Liver (tissue), 9 donors: ENCODE results near the gene MUL1. TPM values are rescaled to one million over a fixed set of nuclear protein-coding genes. Genes with fewer than 3 reads are reported as not detected.

Experiments
- DNase-seq: peaks from one replicate; pipeline ENCODE4 v3.0.0-alpha.2; 2017; ENCODE audit warnings: low spot score
- H3K27ac ChIP-seq, 2 donors: one replicate each; pipeline ENCODE4 v1.7.0; 2013; ENCODE audit warnings: inconsistent platforms in 2 of 2, low read length in 2 of 2, control low read depth in 1 of 2, low read depth in 1 of 2, mild to moderate bottlenecking in 1 of 2
- H3K27me3 ChIP-seq, 4 donors: one replicate each; pipeline versions ENCODE4 v1.6.1 to v1.7.0; 2013; ENCODE audit warnings: low read length in 3 of 4, inconsistent platforms in 1 of 4, mild to moderate bottlenecking in 1 of 4, moderate library complexity in 1 of 4; ENCODE audit not compliant: control insufficient read depth in 4 of 4, insufficient read depth in 4 of 4
- H3K36me3 ChIP-seq, 4 donors: one replicate each; pipeline versions ENCODE4 v1.6.1 to v1.7.0; 2013; ENCODE audit warnings: low read length in 3 of 4, mild to moderate bottlenecking in 3 of 4, low read depth in 1 of 4, moderate library complexity in 1 of 4; ENCODE audit not compliant: control insufficient read depth in 4 of 4, insufficient read depth in 3 of 4
- H3K4me1 ChIP-seq, 4 donors: one replicate each; pipeline versions ENCODE4 v1.6.1 to v1.7.0; 2013; ENCODE audit warnings: low read length in 3 of 4, mild to moderate bottlenecking in 3 of 4, moderate library complexity in 1 of 4; ENCODE audit not compliant: control insufficient read depth in 4 of 4, insufficient read depth in 4 of 4
- H3K4me3 ChIP-seq, 3 donors: one replicate each; pipeline versions ENCODE4 v1.6.1 to v1.7.0; 2013; ENCODE audit warnings: low read length in 3 of 3, control low read depth in 1 of 3, low read depth in 1 of 3, mild to moderate bottlenecking in 1 of 3
- H3K9ac ChIP-seq, 2 donors: one replicate each; pipeline ENCODE4 v1.7.0; 2013; ENCODE audit warnings: low read length in 2 of 2, mild to moderate bottlenecking in 2 of 2, moderate library complexity in 2 of 2, control low read depth in 1 of 2, low read depth in 1 of 2
- H3K9me3 ChIP-seq, 4 donors: one replicate each; pipeline versions ENCODE4 v1.6.1 to v1.7.0; 2013; ENCODE audit warnings: low read length in 3 of 4; ENCODE audit not compliant: control insufficient read depth in 4 of 4
- EGR1 ChIP-seq, 2 donors: IDR thresholded peaks; 2 replicates each; pipeline ENCODE4 v1.6.1; 2016 to 2018; ENCODE audit warnings: antibody characterized with exemption in 2 of 2, low read depth in 2 of 2
- FOXA1 ChIP-seq: IDR thresholded peaks from 2 replicates; pipeline ENCODE4 v1.6.1; 2016; ENCODE audit warnings: antibody characterized with exemption
- FOXA2 ChIP-seq: IDR thresholded peaks from 2 replicates; pipeline ENCODE4 v1.6.1; 2016; ENCODE audit warnings: antibody characterized with exemption
- GABPA ChIP-seq, 2 donors: IDR thresholded peaks in 1 of 2; conservative IDR thresholded peaks in 1 of 2; 2 replicates each; pipeline ENCODE4 v1.6.1; 2016; ENCODE audit warnings: antibody characterized with exemption in 2 of 2, mild to moderate bottlenecking in 1 of 2, moderate library complexity in 1 of 2
- HNF4A ChIP-seq, 2 donors: conservative IDR thresholded peaks; 2 replicates each; pipeline ENCODE4 v1.6.1; 2016; ENCODE audit warnings: antibody characterized with exemption in 2 of 2, mild to moderate bottlenecking in 2 of 2
- HNF4G ChIP-seq: IDR thresholded peaks from 2 replicates; pipeline ENCODE4 v1.6.1; 2016; ENCODE audit warnings: antibody characterized with exemption
- JUND ChIP-seq, 2 donors: IDR thresholded peaks; 2 replicates each; pipeline ENCODE4 v1.6.1; 2016; ENCODE audit warnings: antibody characterized with exemption in 2 of 2
- NR2F2 ChIP-seq: IDR thresholded peaks from 2 replicates; pipeline ENCODE4 v1.6.1; 2016; ENCODE audit warnings: antibody characterized with exemption
- RAD21 ChIP-seq, 2 donors: IDR thresholded peaks; 2 replicates each; pipeline ENCODE4 v1.6.1; 2016; ENCODE audit warnings: antibody characterized with exemption in 2 of 2, mild to moderate bottlenecking in 2 of 2
- RXRA ChIP-seq, 2 donors: IDR thresholded peaks; 2 replicates each; pipeline ENCODE4 v1.6.1; 2017 to 2018; ENCODE audit warnings: antibody characterized with exemption in 2 of 2, mild to moderate bottlenecking in 1 of 2
- SP1 ChIP-seq: IDR thresholded peaks from 2 replicates; pipeline ENCODE4 v1.6.1; 2018; ENCODE audit warnings: antibody characterized with exemption, mild to moderate bottlenecking
- TAF1 ChIP-seq: conservative IDR thresholded peaks from 2 replicates; pipeline ENCODE4 v1.6.1; 2016; ENCODE audit warnings: antibody characterized with exemption, mild to moderate bottlenecking
- YY1 ChIP-seq: IDR thresholded peaks from 2 replicates; pipeline ENCODE4 v1.6.1; 2016; ENCODE audit warnings: antibody characterized with exemption, mild to moderate bottlenecking
- WGBS: extraction: QIAGEN DNeasy Blood & Tissue Kit; methylation state at CpG from one replicate; pipeline ENCODE4 v1.1.7; 2013; 5-methylcytosine and 5-hydroxymethylcytosine counted together
- polyA plus RNA-seq, 2 donors: library from polyadenylated mRNA; stranded (reverse) in 1 of 2; unstranded in 1 of 2; fragments of 200-250 nt in 1 of 2; fragments of >200 nt in 1 of 2; fragmentation: Nextera tagmentation in 1 of 2; extraction: Ambion mirVana in 1 of 2; gene quantifications; one replicate each; pipeline versions ENCODE4 v1.2.1 to v1.2.3, GENCODE V29; 2013 to 2015
- total RNA-seq, 2 donors: library from RNA; depleted of rRNA; stranded (reverse); fragments of >200 nt; gene quantifications; one replicate each; pipeline ENCODE4 v1.2.3, GENCODE V29; 2014
- TF ChIP-seq, protein P1 (sequence below): IDR thresholded peaks from 2 replicates; pipeline ENCODE4 v1.6.1; 2016; ENCODE audit warnings: antibody characterized with exemption
- TF ChIP-seq, protein P2 (sequence below): fragments of 150-350 bp; IDR thresholded peaks from 2 replicates; pipeline ENCODE4 v1.5.1; 2017; ENCODE audit warnings: improper control_type of control experiment, low read depth, low read length; ENCODE audit not compliant: missing input control
- TF ChIP-seq, protein P3 (sequence below): IDR thresholded peaks from 2 replicates; pipeline ENCODE4 v1.6.1; 2016; ENCODE audit warnings: antibody characterized with exemption
- TF ChIP-seq, protein P4 (sequence below): IDR thresholded peaks from 2 replicates; pipeline ENCODE4 v1.6.1; 2016; ENCODE audit warnings: antibody characterized with exemption
- TF ChIP-seq, protein P5 (sequence below): IDR thresholded peaks from 2 replicates; pipeline ENCODE4 v1.6.1; 2016; ENCODE audit warnings: antibody characterized with exemption, mild to moderate bottlenecking
- donor health status: healthy.
- donor health status: healthy.
- donor health status: healthy.
- donor health status: healthy.
- donor health status: healthy.

MUL1 gene
- total and polyA plus RNA-seq, 4 donors, result 9.5 to 19.4 (median 16.8) TPM

DNA sequence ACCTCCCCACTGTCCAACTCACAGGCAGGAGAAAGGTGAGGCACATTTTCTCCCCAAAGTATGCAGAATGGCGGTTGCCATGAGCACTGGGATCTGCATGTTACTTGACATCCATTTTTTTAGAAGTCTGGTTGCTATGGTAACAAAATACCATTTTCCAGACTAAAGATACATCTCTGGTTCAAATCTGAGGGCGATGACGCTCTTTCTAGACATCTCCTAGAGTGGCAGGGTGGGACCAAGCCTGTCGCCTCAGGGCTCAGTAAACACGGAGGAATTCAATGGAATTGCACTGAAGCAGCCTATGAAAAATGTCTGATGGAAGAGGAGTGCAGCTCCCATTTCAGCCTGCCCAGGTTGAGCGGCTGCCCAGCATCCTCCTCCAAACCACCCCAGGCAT is 22.9 kb upstream of the MUL1 start (continued):
- TF ChIP-seq, protein P1, sequence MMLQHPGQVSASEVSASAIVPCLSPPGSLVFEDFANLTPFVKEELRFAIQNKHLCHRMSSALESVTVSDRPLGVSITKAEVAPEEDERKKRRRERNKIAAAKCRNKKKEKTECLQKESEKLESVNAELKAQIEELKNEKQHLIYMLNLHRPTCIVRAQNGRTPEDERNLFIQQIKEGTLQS, result no peak
- TF ChIP-seq HNF4A (conservative IDR thresholded peaks at IDR 0.05), result no peak

DNA sequence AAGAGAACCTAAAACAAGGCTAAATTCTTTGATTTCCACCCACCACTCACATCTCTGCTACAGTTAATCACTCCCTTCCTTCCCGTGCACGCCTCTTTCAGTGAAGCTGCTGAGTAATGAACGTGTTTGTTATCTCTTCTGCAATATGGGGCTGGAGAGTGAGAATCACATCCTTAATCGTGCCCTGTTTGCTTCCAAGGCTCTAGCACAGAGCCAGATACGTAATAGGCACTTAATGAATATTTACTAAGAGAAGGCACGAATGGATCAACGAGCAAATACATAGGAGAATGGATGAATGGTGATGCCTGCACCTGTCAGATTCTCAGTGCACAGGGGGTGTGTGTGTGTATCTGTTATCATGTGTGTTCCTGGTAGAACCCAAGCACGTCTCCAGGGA is 22.4 kb upstream of the MUL1 start:
- Histone ChIP-seq H3K4me3 (no peak overlapping the region), H3K27me3 (peaks cover 0 to 3% (median 2%) of the 10 kb centered on the region in 4 donors), H3K9ac (no peak overlapping the region), H3K27ac (no peak overlapping the region), H3K4me1 (no peaks in the 10 kb centered on the region), H3K9me3 (no peaks in the 10 kb centered on the region), H3K36me3 (no peaks in the 10 kb centered on the region)
- no peak for TF ChIP-seq GABPA (IDR thresholded peaks at IDR 0.05 in 1 of 2, conservative IDR thresholded peaks at IDR 0.05 in 1 of 2)
- no peak for TF ChIP-seq RXRA (IDR thresholded peaks at IDR 0.05)
- TF ChIP-seq, protein P2, sequence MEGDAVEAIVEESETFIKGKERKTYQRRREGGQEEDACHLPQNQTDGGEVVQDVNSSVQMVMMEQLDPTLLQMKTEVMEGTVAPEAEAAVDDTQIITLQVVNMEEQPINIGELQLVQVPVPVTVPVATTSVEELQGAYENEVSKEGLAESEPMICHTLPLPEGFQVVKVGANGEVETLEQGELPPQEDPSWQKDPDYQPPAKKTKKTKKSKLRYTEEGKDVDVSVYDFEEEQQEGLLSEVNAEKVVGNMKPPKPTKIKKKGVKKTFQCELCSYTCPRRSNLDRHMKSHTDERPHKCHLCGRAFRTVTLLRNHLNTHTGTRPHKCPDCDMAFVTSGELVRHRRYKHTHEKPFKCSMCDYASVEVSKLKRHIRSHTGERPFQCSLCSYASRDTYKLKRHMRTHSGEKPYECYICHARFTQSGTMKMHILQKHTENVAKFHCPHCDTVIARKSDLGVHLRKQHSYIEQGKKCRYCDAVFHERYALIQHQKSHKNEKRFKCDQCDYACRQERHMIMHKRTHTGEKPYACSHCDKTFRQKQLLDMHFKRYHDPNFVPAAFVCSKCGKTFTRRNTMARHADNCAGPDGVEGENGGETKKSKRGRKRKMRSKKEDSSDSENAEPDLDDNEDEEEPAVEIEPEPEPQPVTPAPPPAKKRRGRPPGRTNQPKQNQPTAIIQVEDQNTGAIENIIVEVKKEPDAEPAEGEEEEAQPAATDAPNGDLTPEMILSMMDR, result no peak
- TF ChIP-seq, protein P3, sequence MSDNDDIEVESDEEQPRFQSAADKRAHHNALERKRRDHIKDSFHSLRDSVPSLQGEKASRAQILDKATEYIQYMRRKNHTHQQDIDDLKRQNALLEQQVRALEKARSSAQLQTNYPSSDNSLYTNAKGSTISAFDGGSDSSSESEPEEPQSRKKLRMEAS, result no peak
- TF ChIP-seq, protein P1, result no peak
- no peak for TF ChIP-seq EGR1 (IDR thresholded peaks at IDR 0.05; ENCODE audit: low read depth in 2 of 2)
- TF ChIP-seq YY1, result no peak
- no peak for TF ChIP-seq RAD21 (IDR thresholded peaks at IDR 0.05)
- no peak for TF ChIP-seq FOXA1
- TF ChIP-seq FOXA2, result no peak
- TF ChIP-seq TAF1, result no peak
- no peak for TF ChIP-seq HNF4A (conservative IDR thresholded peaks at IDR 0.05)
- TF ChIP-seq HNF4G, result no peak
- no peak for TF ChIP-seq JUND (IDR thresholded peaks at IDR 0.05)
- no peak for TF ChIP-seq NR2F2
- no peak for TF ChIP-seq SP1
- TF ChIP-seq, protein P4, sequence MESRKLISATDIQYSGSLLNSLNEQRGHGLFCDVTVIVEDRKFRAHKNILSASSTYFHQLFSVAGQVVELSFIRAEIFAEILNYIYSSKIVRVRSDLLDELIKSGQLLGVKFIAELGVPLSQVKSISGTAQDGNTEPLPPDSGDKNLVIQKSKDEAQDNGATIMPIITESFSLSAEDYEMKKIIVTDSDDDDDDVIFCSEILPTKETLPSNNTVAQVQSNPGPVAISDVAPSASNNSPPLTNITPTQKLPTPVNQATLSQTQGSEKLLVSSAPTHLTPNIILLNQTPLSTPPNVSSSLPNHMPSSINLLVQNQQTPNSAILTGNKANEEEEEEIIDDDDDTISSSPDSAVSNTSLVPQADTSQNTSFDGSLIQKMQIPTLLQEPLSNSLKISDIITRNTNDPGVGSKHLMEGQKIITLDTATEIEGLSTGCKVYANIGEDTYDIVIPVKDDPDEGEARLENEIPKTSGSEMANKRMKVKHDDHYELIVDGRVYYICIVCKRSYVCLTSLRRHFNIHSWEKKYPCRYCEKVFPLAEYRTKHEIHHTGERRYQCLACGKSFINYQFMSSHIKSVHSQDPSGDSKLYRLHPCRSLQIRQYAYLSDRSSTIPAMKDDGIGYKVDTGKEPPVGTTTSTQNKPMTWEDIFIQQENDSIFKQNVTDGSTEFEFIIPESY, result no peak
- TF ChIP-seq, protein P5, sequence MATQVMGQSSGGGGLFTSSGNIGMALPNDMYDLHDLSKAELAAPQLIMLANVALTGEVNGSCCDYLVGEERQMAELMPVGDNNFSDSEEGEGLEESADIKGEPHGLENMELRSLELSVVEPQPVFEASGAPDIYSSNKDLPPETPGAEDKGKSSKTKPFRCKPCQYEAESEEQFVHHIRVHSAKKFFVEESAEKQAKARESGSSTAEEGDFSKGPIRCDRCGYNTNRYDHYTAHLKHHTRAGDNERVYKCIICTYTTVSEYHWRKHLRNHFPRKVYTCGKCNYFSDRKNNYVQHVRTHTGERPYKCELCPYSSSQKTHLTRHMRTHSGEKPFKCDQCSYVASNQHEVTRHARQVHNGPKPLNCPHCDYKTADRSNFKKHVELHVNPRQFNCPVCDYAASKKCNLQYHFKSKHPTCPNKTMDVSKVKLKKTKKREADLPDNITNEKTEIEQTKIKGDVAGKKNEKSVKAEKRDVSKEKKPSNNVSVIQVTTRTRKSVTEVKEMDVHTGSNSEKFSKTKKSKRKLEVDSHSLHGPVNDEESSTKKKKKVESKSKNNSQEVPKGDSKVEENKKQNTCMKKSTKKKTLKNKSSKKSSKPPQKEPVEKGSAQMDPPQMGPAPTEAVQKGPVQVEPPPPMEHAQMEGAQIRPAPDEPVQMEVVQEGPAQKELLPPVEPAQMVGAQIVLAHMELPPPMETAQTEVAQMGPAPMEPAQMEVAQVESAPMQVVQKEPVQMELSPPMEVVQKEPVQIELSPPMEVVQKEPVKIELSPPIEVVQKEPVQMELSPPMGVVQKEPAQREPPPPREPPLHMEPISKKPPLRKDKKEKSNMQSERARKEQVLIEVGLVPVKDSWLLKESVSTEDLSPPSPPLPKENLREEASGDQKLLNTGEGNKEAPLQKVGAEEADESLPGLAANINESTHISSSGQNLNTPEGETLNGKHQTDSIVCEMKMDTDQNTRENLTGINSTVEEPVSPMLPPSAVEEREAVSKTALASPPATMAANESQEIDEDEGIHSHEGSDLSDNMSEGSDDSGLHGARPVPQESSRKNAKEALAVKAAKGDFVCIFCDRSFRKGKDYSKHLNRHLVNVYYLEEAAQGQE, result no peak
- no peak for DNase-seq
- WGBS, result 47% methylated on average over 8 of the region's 8 CpGs
